Neural cell (in vitro differentiated cells): ENCODE measurements around the gene RGS14. TPM values are rescaled to one million over a fixed set of nuclear protein-coding genes. Genes with fewer than 3 reads are reported as not detected.
A peak's percentile ranks its signal among the peaks of the same experiment; 100 is the strongest.

Experiments used
- H2AFZ ChIP-seq: fragments of 200-600, 300-800 bp; sonication (generic), shearing (Covaris generic); 2 replicates; pipeline ENCODE4 v1.6.0; 2014; ENCODE audit warnings: low read depth, mild to moderate bottlenecking, antibody characterized with exemption, low read length, moderate library complexity
- H3F3A ChIP-seq: fragments of 200-600 bp; shearing (Covaris generic); 2 replicates; pipeline ENCODE4 v1.6.1; 2016; ENCODE audit warnings: mild to moderate bottlenecking, moderate library complexity, mixed read lengths, antibody characterized with exemption, low read length; ENCODE audit not compliant: insufficient read depth, poor library complexity, severe bottlenecking
- H3K27ac ChIP-seq: fragments of 200-600, 300-800 bp; sonication (generic), shearing (Covaris generic); 2 replicates; pipeline ENCODE4 v1.5.1; 2014; ENCODE audit warnings: mild to moderate bottlenecking, low read length, moderate library complexity
- H3K27me3 ChIP-seq: fragments of 300-800, 200-600 bp; sonication (generic), shearing (Covaris generic); 2 replicates; pipeline ENCODE4 v1.6.0; 2014; ENCODE audit warnings: mild to moderate bottlenecking, low read depth, low read length, moderate library complexity; ENCODE audit not compliant: insufficient read depth
- H3K36me3 ChIP-seq: fragments of 300-800, 200-600 bp; sonication (generic), shearing (Covaris generic); 2 replicates; pipeline ENCODE4 v1.5.1; 2014; ENCODE audit warnings: mild to moderate bottlenecking, antibody characterized with exemption, low read length, moderate library complexity; ENCODE audit not compliant: insufficient read depth
- H3K4me2 ChIP-seq: fragments of 300-800, 200-600 bp; sonication (generic), shearing (Covaris generic); 2 replicates; pipeline ENCODE4 v1.6.0; 2014; ENCODE audit warnings: mild to moderate bottlenecking, low read length
- H3K4me3 ChIP-seq: fragments of 300-800, 200-600 bp; sonication (generic), shearing (Covaris generic); 2 replicates; pipeline ENCODE4 v1.5.1; 2014; ENCODE audit warnings: mild to moderate bottlenecking, low read length, moderate library complexity
- H3K79me2 ChIP-seq: fragments of 200-600 bp; shearing (Covaris generic); replicated peaks from 2 replicates; pipeline ENCODE4 v1.6.0; 2014; ENCODE audit warnings: mild to moderate bottlenecking, low read length, moderate library complexity; ENCODE audit not compliant: insufficient read depth
- H3K9ac ChIP-seq: fragments of 300-800, 200-600 bp; sonication (generic), shearing (Covaris generic); 2 replicates; pipeline ENCODE4 v1.6.1; 2016; ENCODE audit warnings: mild to moderate bottlenecking, low read length, mixed read lengths
- H3K9me2 ChIP-seq: fragments of 200-600 bp; shearing (Covaris generic); 2 replicates; pipeline ENCODE4 v1.6.1; 2016; ENCODE audit warnings: mild to moderate bottlenecking, low read length, mixed read lengths; ENCODE audit not compliant: insufficient read depth
- H3K9me3 ChIP-seq: fragments of 200-600, 300-800 bp; sonication (generic), shearing (Covaris generic); 2 replicates; pipeline ENCODE4 v1.6.1; 2016; ENCODE audit warnings: mild to moderate bottlenecking, mixed run types, low read length, moderate library complexity, mixed read lengths
- H4K20me1 ChIP-seq: fragments of 200-600 bp; shearing (Covaris generic); 2 replicates; pipeline ENCODE4 v1.6.1; 2016; ENCODE audit warnings: mild to moderate bottlenecking, mixed run types; ENCODE audit not compliant: insufficient read depth
- EP300 ChIP-seq: fragments of 450-650 bp; conservative IDR thresholded peaks from 2 replicates; pipeline ENCODE4 v1.6.1; 2014; ENCODE audit warnings: antibody characterized with exemption, mild to moderate bottlenecking, moderate library complexity; ENCODE audit not compliant: poor library complexity, severe bottlenecking
- EZH2 ChIP-seq: fragments of 200-600, 300-800 bp; shearing (Covaris generic), sonication (generic); IDR thresholded peaks from 2 replicates; pipeline ENCODE4 v1.6.1; 2014; ENCODE audit warnings: antibody characterized with exemption, low read length, borderline replicate concordance, mild to moderate bottlenecking; ENCODE audit not compliant: insufficient read depth, poor library complexity, severe bottlenecking
- MXI1 ChIP-seq: fragments of 450-650 bp; conservative IDR thresholded peaks from 2 replicates; pipeline ENCODE4 v1.6.1; 2014; ENCODE audit warnings: antibody characterized with exemption, mild to moderate bottlenecking; ENCODE audit not compliant: poor library complexity, severe bottlenecking
- POLR2AphosphoS5 ChIP-seq: IDR thresholded peaks from 2 replicates; pipeline ENCODE4 v1.6.1; 2012
- RAD21 ChIP-seq: fragments of 450-650 bp; conservative IDR thresholded peaks from 2 replicates; pipeline ENCODE4 v1.6.1; 2014; ENCODE audit warnings: antibody characterized with exemption, mild to moderate bottlenecking, moderate library complexity
- SMC3 ChIP-seq: fragments of 450-650 bp; conservative IDR thresholded peaks from 2 replicates; pipeline ENCODE4 v1.6.1; 2014; ENCODE audit warnings: antibody characterized with exemption, mild to moderate bottlenecking, moderate library complexity; ENCODE audit not compliant: poor library complexity
- TAF1 ChIP-seq: IDR thresholded peaks from 2 replicates; pipeline ENCODE4 v1.6.1; 2012; ENCODE audit warnings: low read depth
- polyA plus RNA-seq: library from polyadenylated mRNA; depleted of rRNA; stranded (reverse); fragments of >200 nt; gene quantifications from 2 replicates; pipeline ENCODE4 v1.2.3, GENCODE V29; 2014
- TF ChIP-seq, protein P1 (sequence below): IDR thresholded peaks from 2 replicates; pipeline ENCODE4 v1.6.1; 2012; ENCODE audit warnings: borderline replicate concordance
- TF ChIP-seq, protein P2 (sequence below): fragments of 450-650 bp; IDR thresholded peaks from 2 replicates; pipeline ENCODE4 v1.5.1; 2014; ENCODE audit warnings: antibody characterized with exemption, mild to moderate bottlenecking, moderate library complexity; ENCODE audit not compliant: poor library complexity, severe bottlenecking

Gene RGS14
- polyA plus RNA-seq, 1 donor from 2014 or later: 32.3 TPM

DNA sequence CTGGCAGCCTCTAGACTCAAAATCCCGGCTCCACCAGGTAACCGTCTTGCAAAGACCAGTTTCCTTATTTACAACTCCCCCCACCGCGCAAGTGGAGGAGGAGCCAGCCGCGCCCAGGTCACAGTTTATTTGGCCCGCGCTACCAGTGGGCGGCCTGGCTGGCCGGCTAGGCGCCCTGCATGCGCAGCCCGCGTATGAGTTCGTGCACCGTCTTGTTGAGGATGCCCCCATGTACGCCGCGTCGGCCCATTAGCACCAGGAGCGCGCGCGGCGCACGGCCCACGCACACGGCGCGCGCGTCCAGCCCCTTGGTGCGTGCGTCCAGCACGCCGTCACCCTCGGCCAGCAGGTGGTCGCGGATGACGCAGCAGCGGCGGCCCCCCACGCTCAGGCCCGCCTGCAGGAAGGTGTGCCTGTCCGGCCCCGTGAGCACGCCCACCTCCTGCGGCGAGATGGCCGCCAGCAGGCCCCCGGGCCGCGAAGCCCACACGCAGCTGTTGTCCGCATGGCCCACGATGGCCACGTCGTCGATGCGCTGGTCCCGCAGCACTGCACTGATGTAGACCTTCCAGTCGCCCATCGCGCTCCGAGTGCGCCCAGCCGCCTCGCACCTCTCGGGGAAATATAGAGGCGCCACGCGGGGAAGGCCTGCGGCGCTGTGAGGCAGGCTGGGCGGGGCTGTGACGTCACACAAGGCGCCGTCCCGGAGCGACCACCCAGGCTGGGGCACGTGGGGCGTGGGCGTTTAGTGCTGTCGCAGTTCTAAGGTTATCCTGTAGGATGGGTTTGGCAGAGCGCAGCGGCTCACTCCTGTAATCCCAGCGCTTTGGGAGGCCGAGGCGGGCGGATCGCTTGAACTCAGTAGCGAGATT, 42.5 kb downstream of the RGS14 start, which contains the start of gene PFN3:
Gene PFN3 (minus strand): TSS at position 665 of the 872 bp plus-strand sequence. CDS start 85 bp downstream, at position 580.
- no peaks in the 10 kb centered on the region for H3F3A ChIP-seq

DNA sequence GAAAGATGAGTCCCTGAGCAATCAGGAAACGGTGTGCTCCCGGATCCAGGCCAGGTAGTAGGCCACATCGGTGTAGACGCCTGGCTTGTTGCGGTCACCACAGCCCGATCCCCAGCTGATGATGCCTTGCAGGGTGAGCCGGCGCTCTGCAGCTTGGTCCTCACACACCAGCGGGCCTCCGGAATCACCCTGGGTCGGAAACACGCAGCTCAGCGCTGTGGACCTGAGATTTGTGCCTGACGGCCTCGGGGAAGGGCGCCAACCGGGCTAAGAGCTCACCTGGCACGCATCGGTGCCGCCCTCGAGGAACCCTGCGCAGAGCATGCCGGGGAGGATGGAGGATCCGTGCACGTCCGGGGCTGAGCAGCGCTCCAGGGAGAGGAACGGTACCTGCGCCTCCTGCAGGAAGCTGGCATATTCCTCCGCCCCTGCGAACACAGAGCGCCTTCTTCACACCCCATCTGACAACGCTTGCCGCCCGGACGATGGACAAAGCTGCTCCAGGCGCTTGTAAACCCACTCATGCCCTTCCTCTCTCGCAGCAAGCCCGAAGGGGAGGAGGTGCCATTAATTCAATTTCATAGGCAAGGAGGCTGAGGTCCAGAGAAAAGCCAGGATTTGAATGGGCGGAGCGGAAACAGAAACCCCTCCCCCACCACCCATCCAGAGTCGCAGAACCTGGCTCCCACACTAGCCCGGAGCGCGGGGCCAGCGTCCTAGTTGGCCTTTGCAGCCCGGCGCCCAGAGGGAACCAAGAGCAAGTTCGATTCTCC, 44.7 kb downstream of the RGS14 start:
- peak overlapping the region; percentile 55 for H3K9ac ChIP-seq
- no peaks in the 10 kb centered on the region for H3K36me3 ChIP-seq
- H3F3A ChIP-seq: no peaks in the 10 kb centered on the region
- H3K27me3 ChIP-seq: peaks cover 42% of the 10 kb centered on the region
- no peaks in the 10 kb centered on the region for H4K20me1 ChIP-seq
- H3K27ac ChIP-seq: peak overlapping the region; percentile 34
- TF ChIP-seq EZH2: no peak
- peak; percentile 65 for TF ChIP-seq RAD21
- TF ChIP-seq, protein P1, sequence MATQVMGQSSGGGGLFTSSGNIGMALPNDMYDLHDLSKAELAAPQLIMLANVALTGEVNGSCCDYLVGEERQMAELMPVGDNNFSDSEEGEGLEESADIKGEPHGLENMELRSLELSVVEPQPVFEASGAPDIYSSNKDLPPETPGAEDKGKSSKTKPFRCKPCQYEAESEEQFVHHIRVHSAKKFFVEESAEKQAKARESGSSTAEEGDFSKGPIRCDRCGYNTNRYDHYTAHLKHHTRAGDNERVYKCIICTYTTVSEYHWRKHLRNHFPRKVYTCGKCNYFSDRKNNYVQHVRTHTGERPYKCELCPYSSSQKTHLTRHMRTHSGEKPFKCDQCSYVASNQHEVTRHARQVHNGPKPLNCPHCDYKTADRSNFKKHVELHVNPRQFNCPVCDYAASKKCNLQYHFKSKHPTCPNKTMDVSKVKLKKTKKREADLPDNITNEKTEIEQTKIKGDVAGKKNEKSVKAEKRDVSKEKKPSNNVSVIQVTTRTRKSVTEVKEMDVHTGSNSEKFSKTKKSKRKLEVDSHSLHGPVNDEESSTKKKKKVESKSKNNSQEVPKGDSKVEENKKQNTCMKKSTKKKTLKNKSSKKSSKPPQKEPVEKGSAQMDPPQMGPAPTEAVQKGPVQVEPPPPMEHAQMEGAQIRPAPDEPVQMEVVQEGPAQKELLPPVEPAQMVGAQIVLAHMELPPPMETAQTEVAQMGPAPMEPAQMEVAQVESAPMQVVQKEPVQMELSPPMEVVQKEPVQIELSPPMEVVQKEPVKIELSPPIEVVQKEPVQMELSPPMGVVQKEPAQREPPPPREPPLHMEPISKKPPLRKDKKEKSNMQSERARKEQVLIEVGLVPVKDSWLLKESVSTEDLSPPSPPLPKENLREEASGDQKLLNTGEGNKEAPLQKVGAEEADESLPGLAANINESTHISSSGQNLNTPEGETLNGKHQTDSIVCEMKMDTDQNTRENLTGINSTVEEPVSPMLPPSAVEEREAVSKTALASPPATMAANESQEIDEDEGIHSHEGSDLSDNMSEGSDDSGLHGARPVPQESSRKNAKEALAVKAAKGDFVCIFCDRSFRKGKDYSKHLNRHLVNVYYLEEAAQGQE: no peak
- TF ChIP-seq, protein P2, sequence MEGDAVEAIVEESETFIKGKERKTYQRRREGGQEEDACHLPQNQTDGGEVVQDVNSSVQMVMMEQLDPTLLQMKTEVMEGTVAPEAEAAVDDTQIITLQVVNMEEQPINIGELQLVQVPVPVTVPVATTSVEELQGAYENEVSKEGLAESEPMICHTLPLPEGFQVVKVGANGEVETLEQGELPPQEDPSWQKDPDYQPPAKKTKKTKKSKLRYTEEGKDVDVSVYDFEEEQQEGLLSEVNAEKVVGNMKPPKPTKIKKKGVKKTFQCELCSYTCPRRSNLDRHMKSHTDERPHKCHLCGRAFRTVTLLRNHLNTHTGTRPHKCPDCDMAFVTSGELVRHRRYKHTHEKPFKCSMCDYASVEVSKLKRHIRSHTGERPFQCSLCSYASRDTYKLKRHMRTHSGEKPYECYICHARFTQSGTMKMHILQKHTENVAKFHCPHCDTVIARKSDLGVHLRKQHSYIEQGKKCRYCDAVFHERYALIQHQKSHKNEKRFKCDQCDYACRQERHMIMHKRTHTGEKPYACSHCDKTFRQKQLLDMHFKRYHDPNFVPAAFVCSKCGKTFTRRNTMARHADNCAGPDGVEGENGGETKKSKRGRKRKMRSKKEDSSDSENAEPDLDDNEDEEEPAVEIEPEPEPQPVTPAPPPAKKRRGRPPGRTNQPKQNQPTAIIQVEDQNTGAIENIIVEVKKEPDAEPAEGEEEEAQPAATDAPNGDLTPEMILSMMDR: peak; percentile 79
- TF ChIP-seq POLR2AphosphoS5: peak; percentile 49
- TF ChIP-seq SMC3: peak; percentile 75
- H3K79me2 ChIP-seq: no peaks in the 10 kb centered on the region
- no peaks in the 10 kb centered on the region for H3K9me2 ChIP-seq
- peak overlapping the region; percentile 65 for H3K4me3 ChIP-seq
- H3K4me2 ChIP-seq: no peak overlapping the region
- no peaks in the 10 kb centered on the region for H3K9me3 ChIP-seq
- H2AFZ ChIP-seq: peak overlapping the region; percentile 63

More for the DNA sequence above, 42.5 kb downstream of the RGS14 start, which contains the start of gene PFN3:
- no peak within 1 kb of the TSS for H3K9ac ChIP-seq
- no peak within 1 kb of the TSS for H2AFZ ChIP-seq
- H3K27ac ChIP-seq: no peak within 1 kb of the TSS
- no peak within 1 kb of the TSS for H3K4me2 ChIP-seq
- no peaks in the 10 kb centered on the region for H3K9me3 ChIP-seq
- peaks cover 42% of the 10 kb centered on the region for H3K27me3 ChIP-seq
- no peaks in the 10 kb centered on the region for H3K36me3 ChIP-seq
- TF ChIP-seq RAD21 (no peak), MXI1 (no peak), EZH2 (no peak), TAF1 (no peak), EP300 (no peak), POLR2AphosphoS5 (no peak), SMC3 (no peak)
- TF ChIP-seq, protein P2: no peak
- TF ChIP-seq, protein P1: no peak
- H4K20me1 ChIP-seq: no peaks in the 10 kb centered on the region
- no peaks in the 10 kb centered on the region for H3K79me2 ChIP-seq
- H3K4me3 ChIP-seq: no peak within 1 kb of the TSS
- no peaks in the 10 kb centered on the region for H3K9me2 ChIP-seq
